Upper lobe of left lung (tissue), 6 donors: ENCODE results near the gene PLIN1. TPM values are rescaled to one million over a fixed set of nuclear protein-coding genes. Genes with fewer than 3 reads are reported as not detected.

Experiments
- ATAC-seq, 2 donors: fragments of 200-7000 bp; cut with Tn5 transposase; one replicate each; pipeline ENCODE4 v1.9.1; 2022; ENCODE audit warnings: mild to moderate bottlenecking in 2 of 2, moderate library complexity in 2 of 2; ENCODE audit not compliant: low FRiP score in 2 of 2
- DNase-seq, 2 donors: peaks; one replicate each; pipeline ENCODE4 v3.0.0-alpha.2; 2019 to 2020
- H3K27ac ChIP-seq, 4 donors: fragments of 200-600 bp; sonication (generic); one replicate each; pipeline ENCODE4 v1.5.1; 2016 to 2019
- H3K27me3 ChIP-seq, 4 donors: fragments of 200-600 bp; sonication (generic); one replicate each; pipeline ENCODE4 v1.5.1; 2017 to 2019
- H3K36me3 ChIP-seq, 4 donors: fragments of 200-600 bp; sonication (generic); one replicate each; pipeline ENCODE4 v1.5.1; 2016 to 2019
- H3K4me1 ChIP-seq, 4 donors: fragments of 200-600 bp; sonication (generic); one replicate each; pipeline ENCODE4 v1.5.1; 2018 to 2019
- H3K4me3 ChIP-seq, 4 donors: fragments of 200-600 bp; sonication (generic); one replicate each; pipeline ENCODE4 v1.5.1; 2017 to 2019; ENCODE audit warnings: mild to moderate bottlenecking in 2 of 4, moderate library complexity in 1 of 4
- H3K9me3 ChIP-seq, 4 donors: fragments of 200-600 bp; sonication (generic); one replicate each; pipeline ENCODE4 v1.5.1; 2018 to 2019
- EP300 ChIP-seq, 4 donors: sonication (generic); formaldehyde crosslinking; IDR thresholded peaks; one replicate each; pipeline ENCODE4 v1.5.1; 2017; ENCODE audit warnings: antibody characterized with exemption in 4 of 4, control low read depth in 2 of 4
- POLR2A ChIP-seq, 4 donors: fragments of 450-650 bp; IDR thresholded peaks; one replicate each; pipeline ENCODE4 v1.5.1; 2016 to 2017; ENCODE audit warnings: antibody characterized with exemption in 4 of 4, mild to moderate bottlenecking in 2 of 4
- POLR2AphosphoS5 ChIP-seq, 2 donors: sonication (generic); formaldehyde crosslinking; IDR thresholded peaks; one replicate each; pipeline ENCODE4 v1.5.1; 2017; ENCODE audit warnings: antibody characterized with exemption in 2 of 2
- WGBS, 2 donors: methylation state at CpG; one replicate each; pipeline ENCODE4 v1.1.5; 2017 to 2018; 5-methylcytosine and 5-hydroxymethylcytosine counted together
- total RNA-seq, 6 donors: library from RNA; depleted of rRNA in 4 of 6; stranded (reverse); fragments of >200 nt in 4 of 6; gene quantifications; one replicate each; pipeline versions ENCODE4 v1.1.0 to v1.2.1, GENCODE V29; 2016 to 2021
- TF ChIP-seq, protein P1 (sequence below), 6 experiments: fragments of 450-650 bp in 4 of 6; fragments of 200-600 bp in 2 of 6; sonication (generic) in 2 of 6; IDR thresholded peaks; one replicate each; pipeline ENCODE4 v1.5.1; 2016 to 2019; ENCODE audit warnings: antibody characterized with exemption in 6 of 6
- donor health status: DM: no; HTN: no; CAD: no; lungs with moderate emphysema.
- donor health status: DM: no; HTN: yes; CAD: no; lungs with severe emphysema.

The PLIN1 gene
- total RNA-seq, 6 donors from 2014 or later = 0.29 to 3.8 (median 1.1) TPM; not detected in 1

DNA sequence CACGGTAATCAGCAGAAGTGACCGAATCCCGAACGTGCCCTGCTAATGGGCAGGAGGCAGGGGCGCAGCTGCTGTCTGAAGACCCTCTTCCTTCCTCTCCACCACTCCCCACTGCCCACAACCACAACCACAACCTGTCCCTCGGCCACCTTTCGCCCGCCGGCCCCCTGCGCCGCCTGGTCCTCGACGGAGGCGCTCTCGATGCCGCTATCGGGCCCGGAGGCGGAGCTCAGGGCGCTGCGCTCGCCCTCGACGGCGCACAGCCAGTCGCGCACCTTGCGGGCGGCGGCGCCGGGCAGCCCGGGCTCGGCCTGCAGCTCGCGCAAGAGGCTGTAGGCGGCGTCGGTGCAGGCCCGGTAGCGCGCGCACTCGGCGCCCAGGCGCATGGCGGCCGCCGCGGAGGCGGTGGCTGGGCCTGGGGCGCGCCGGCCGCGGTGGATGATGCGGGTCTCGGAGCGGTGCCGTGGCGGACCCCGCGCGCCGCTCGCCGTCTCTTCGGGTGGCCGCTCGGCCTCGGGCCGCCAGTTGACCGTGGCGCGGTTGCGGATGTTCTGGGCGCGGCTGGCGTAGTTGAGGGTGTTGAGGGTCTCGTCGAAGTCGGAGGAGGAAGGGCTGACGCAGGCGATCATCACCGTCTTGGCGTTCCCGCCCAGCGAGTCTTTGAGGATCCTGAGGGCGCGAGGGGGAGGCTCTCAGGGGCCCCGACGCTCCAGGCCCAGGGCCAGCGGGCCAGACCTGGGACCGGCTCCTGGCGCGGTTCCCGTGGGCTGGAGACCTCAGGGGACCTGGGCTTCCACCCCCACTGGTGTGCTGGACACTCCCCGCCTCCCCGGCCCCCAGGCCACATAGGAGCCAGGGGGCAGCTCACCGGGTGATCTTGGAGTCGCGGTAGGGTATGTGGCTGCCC lies 30.8 kb downstream of the PLIN1 start:
- peak in 1 of 2 donors; percentile 76 for DNase-seq
- Histone ChIP-seq H3K4me3 (no peak overlapping the region), H3K4me1 (peaks cover 0 to 6% (median 1%) of the 10 kb centered on the region in 4 donors), H3K9me3 (no peaks in the 10 kb centered on the region), H3K36me3 (no peaks in the 10 kb centered on the region), H3K27me3 (no peaks in the 10 kb centered on the region), H3K27ac (no peak overlapping the region)
- ATAC-seq = no peak
- WGBS, 2 donors = 88 to 90% methylated on average over 80 to 96 of the region's 102 CpGs
- no peak for TF ChIP-seq EP300 (IDR thresholded peaks at IDR 0.05)
- TF ChIP-seq POLR2AphosphoS5 (IDR thresholded peaks at IDR 0.05) = no peak

GRCh38 chr15:89647191-89647851 lies 31.8 kb downstream of the PLIN1 start:
- 49 to 58% methylated on average over 21 to 25 of the region's 25 CpGs for WGBS, 2 donors
- Histone ChIP-seq H3K27ac (no peak overlapping the region), H3K4me1 (peaks cover 0 to 6% (median 1%) of the 10 kb centered on the region in 4 donors), H3K9me3 (no peaks in the 10 kb centered on the region), H3K36me3 (no peaks in the 10 kb centered on the region), H3K4me3 (no peak overlapping the region), H3K27me3 (no peaks in the 10 kb centered on the region)
- ATAC-seq = peak; percentile 76 to 82
- DNase-seq = peak; percentile 68 to 96
- no peak for TF ChIP-seq POLR2A (IDR thresholded peaks at IDR 0.05)
- TF ChIP-seq, protein P1, sequence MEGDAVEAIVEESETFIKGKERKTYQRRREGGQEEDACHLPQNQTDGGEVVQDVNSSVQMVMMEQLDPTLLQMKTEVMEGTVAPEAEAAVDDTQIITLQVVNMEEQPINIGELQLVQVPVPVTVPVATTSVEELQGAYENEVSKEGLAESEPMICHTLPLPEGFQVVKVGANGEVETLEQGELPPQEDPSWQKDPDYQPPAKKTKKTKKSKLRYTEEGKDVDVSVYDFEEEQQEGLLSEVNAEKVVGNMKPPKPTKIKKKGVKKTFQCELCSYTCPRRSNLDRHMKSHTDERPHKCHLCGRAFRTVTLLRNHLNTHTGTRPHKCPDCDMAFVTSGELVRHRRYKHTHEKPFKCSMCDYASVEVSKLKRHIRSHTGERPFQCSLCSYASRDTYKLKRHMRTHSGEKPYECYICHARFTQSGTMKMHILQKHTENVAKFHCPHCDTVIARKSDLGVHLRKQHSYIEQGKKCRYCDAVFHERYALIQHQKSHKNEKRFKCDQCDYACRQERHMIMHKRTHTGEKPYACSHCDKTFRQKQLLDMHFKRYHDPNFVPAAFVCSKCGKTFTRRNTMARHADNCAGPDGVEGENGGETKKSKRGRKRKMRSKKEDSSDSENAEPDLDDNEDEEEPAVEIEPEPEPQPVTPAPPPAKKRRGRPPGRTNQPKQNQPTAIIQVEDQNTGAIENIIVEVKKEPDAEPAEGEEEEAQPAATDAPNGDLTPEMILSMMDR (IDR thresholded peaks at IDR 0.05) = peak; percentile 71 to 87 (median 73)

- no peak overlapping the region for H3K4me3 ChIP-seq
- no peak for TF ChIP-seq POLR2A (IDR thresholded peaks at IDR 0.05)
- TF ChIP-seq, protein P1 (IDR thresholded peaks at IDR 0.05) = no peak
- TF ChIP-seq EP300 (IDR thresholded peaks at IDR 0.05) = no peak
- no peak for TF ChIP-seq POLR2AphosphoS5 (IDR thresholded peaks at IDR 0.05)
- 86 to 87% methylated on average over 5 to 22 of the region's 22 CpGs for WGBS, 2 donors
- H3K36me3 ChIP-seq = no peaks in the 10 kb centered on the region
- no peaks in the 10 kb centered on the region for H3K27me3 ChIP-seq
- no peak overlapping the region for H3K27ac ChIP-seq
- ATAC-seq (peak in 1 of 2 donors; percentile 16), DNase-seq (peak in 1 of 2 donors; percentile 69)
- H3K9me3 ChIP-seq = no peaks in the 10 kb centered on the region
- peaks cover 0 to 6% (median 1%) of the 10 kb centered on the region in 4 donors for H3K4me1 ChIP-seq
These were observed 32.6 kb downstream of the PLIN1 start for GRCh38 chr15:89646416-89647141.

DNA sequence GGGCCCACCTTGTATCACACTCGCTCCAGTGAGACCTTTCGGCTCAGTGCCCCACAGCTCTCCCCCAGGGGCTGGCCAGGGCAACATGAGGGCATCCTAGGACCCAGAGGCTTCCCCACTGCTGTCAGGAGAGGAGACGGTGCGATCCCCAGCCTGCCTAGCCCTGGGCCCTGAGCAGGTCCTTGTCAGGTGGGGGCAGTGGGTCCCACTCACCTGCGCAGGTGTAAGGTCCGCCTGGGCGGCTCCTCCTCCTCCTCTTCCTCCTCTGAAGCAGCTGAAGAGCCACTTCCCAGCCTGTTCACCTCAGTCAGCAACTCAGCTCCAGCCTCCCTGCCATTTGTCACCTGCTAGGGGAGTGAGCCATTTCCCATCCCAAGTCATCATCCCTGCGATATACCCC lies 33.5 kb downstream of the PLIN1 start:
- Histone ChIP-seq H3K9me3 (no peaks in the 10 kb centered on the region), H3K27me3 (no peaks in the 10 kb centered on the region), H3K4me1 (peaks cover 0 to 6% (median 1%) of the 10 kb centered on the region in 4 donors), H3K36me3 (no peaks in the 10 kb centered on the region), H3K4me3 (no peak overlapping the region), H3K27ac (no peak overlapping the region)
- DNase-seq (no peak), ATAC-seq (no peak)
- WGBS, 2 donors = 92 to 100% methylated on average over 5 to 8 of the region's 8 CpGs
- TF ChIP-seq, protein P1 (IDR thresholded peaks at IDR 0.05) = no peak
- TF ChIP-seq POLR2A (IDR thresholded peaks at IDR 0.05) (no peak), POLR2AphosphoS5 (IDR thresholded peaks at IDR 0.05) (no peak), EP300 (IDR thresholded peaks at IDR 0.05) (no peak)

DNA sequence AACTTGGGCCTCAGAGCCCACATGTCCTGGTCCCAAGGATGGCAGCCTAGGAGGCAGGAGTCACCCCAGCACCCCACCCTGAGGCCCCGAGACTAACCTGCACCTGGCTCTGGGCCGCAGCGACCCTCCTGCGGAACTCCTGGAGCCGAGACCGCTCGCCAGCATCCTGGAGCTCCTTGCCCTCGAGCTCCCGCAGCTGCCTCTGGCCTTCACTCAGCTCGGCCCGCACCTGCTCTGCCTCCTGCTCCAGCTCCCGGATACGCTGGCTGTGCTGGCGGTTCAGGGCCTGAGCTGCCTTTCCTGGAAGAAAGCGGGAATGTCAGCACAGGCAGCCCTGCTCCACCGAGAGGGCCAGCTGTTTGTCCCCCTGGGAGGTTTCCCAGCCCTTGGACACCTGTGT lies 37.1 kb downstream of the PLIN1 start:
- TF ChIP-seq EP300 (IDR thresholded peaks at IDR 0.05) (no peak), POLR2AphosphoS5 (IDR thresholded peaks at IDR 0.05) (no peak), POLR2A (IDR thresholded peaks at IDR 0.05) (no peak)
- TF ChIP-seq, protein P1 (IDR thresholded peaks at IDR 0.05) = no peak
- DNase-seq = no peak
- Histone ChIP-seq H3K4me1 (peaks cover 0 to 3% (median 0%) of the 10 kb centered on the region in 4 donors), H3K4me3 (no peak overlapping the region), H3K27me3 (no peaks in the 10 kb centered on the region), H3K36me3 (no peaks in the 10 kb centered on the region), H3K27ac (no peak overlapping the region), H3K9me3 (no peaks in the 10 kb centered on the region)
- 96 to 97% methylated on average over 7 to 16 of the region's 16 CpGs for WGBS, 2 donors
- no peak for ATAC-seq
